ENCODE data around the gene TSPAN18.

- TF ChIP-seq, protein P1, sequence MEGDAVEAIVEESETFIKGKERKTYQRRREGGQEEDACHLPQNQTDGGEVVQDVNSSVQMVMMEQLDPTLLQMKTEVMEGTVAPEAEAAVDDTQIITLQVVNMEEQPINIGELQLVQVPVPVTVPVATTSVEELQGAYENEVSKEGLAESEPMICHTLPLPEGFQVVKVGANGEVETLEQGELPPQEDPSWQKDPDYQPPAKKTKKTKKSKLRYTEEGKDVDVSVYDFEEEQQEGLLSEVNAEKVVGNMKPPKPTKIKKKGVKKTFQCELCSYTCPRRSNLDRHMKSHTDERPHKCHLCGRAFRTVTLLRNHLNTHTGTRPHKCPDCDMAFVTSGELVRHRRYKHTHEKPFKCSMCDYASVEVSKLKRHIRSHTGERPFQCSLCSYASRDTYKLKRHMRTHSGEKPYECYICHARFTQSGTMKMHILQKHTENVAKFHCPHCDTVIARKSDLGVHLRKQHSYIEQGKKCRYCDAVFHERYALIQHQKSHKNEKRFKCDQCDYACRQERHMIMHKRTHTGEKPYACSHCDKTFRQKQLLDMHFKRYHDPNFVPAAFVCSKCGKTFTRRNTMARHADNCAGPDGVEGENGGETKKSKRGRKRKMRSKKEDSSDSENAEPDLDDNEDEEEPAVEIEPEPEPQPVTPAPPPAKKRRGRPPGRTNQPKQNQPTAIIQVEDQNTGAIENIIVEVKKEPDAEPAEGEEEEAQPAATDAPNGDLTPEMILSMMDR (IDR thresholded peaks at IDR 0.05; ENCODE audit: low read length): no peak
- TF ChIP-seq EZH2phosphoT487 (IDR thresholded peaks at IDR 0.05; ENCODE audit: low read length): no peak
Measured at GRCh38 chr11:44857490-44858090, 130.8 kb downstream of the TSPAN18 start.
